WTC11 (cell line): ENCODE results near the gene MSX1. TPM values are rescaled to one million over a fixed set of nuclear protein-coding genes. Genes with fewer than 3 reads are reported as not detected.

Experiments
- ATAC-seq: fragments of 200-7000 bp; cut with Tn5 transposase; 2 replicates; pipeline ENCODE4 v1.10.0; 2021; ENCODE audit warnings: mild to moderate bottlenecking, moderate library complexity
- CTCF ChIA-PET: fragments of 300-600 bp; sonication (Branson Sonifier 250); formaldehyde crosslinking; loops from one replicate; lab custom pipeline; 2021; ENCODE audit warnings: antibody characterized with exemption; lab: Charles Lee
- POLR2A ChIA-PET: fragments of 350-600 bp; sonication (Branson Sonifier 250); formaldehyde crosslinking; loops from one replicate; lab custom pipeline; 2021; ENCODE audit warnings: antibody characterized with exemption; lab: Charles Lee
- DNase-seq: peaks from one replicate; pipeline ENCODE4 v3.0.0; 2021; ENCODE audit warnings: low spot score
- H3K27ac Mint-ChIP-seq: 2 replicates; pipeline ENCODE4 v1.8.0; 2021; ENCODE audit warnings: mixed read lengths
- H3K27me3 Mint-ChIP-seq: 2 replicates; pipeline ENCODE4 v1.8.0; 2021; ENCODE audit warnings: low read depth, mild to moderate bottlenecking, moderate library complexity, mixed read lengths
- H3K36me3 Mint-ChIP-seq: 2 replicates; pipeline ENCODE4 v1.8.0; 2021; ENCODE audit warnings: mixed read lengths
- H3K4me1 Mint-ChIP-seq: 2 replicates; pipeline ENCODE4 v1.8.0; 2022; ENCODE audit warnings: mixed read lengths
- H3K4me3 Mint-ChIP-seq: 2 replicates; pipeline ENCODE4 v1.8.0; 2021; ENCODE audit warnings: mild to moderate bottlenecking, moderate library complexity, mixed read lengths
- H3K9me3 Mint-ChIP-seq: 2 replicates; pipeline ENCODE4 v1.8.0; 2021; ENCODE audit warnings: mixed read lengths
- ARID4B ChIP-seq: sonication (generic); formaldehyde crosslinking; IDR thresholded peaks from 2 replicates; pipeline ENCODE4 v1.8.0; 2023; ENCODE audit warnings: missing genetic modification reagents, mild to moderate bottlenecking, borderline replicate concordance
- E2F4 ChIP-seq: sonication (generic); formaldehyde crosslinking; IDR thresholded peaks from 2 replicates; pipeline ENCODE4 v1.8.1; 2022; ENCODE audit warnings: low read depth, mild to moderate bottlenecking, moderate library complexity, missing genetic modification reagents, borderline replicate concordance
- IRF2 ChIP-seq: sonication (generic); formaldehyde crosslinking; IDR thresholded peaks from 2 replicates; pipeline ENCODE4 v1.8.0; 2022; ENCODE audit warnings: low read depth, missing genetic modification reagents, borderline replicate concordance
- JAZF1 ChIP-seq: fragments of 250-450 bp; sonication (Bioruptor Pico); IDR thresholded peaks from 2 replicates; pipeline ENCODE4 v1.9.0; 2021; ENCODE audit warnings: moderate library complexity, mild to moderate bottlenecking, inconsistent platforms
- PRDM15 ChIP-seq: sonication (generic); formaldehyde crosslinking; IDR thresholded peaks from 2 replicates; pipeline ENCODE4 v1.8.0; 2022; ENCODE audit warnings: missing genetic modification reagents
- SP1 ChIP-seq: sonication (generic); formaldehyde crosslinking; conservative IDR thresholded peaks from 2 replicates; pipeline ENCODE4 v1.8.1; 2022; ENCODE audit warnings: missing genetic modification reagents
- TEAD4 ChIP-seq: sonication (generic); formaldehyde crosslinking; IDR thresholded peaks from 2 replicates; pipeline ENCODE4 v1.8.0; 2022; ENCODE audit warnings: mild to moderate bottlenecking, missing genetic modification reagents
- TP53 ChIP-seq: sonication (generic); formaldehyde crosslinking; IDR thresholded peaks from 2 replicates; pipeline ENCODE4 v1.8.1; 2023; ENCODE audit warnings: mild to moderate bottlenecking, missing genetic modification reagents
- ZNF281 ChIP-seq: sonication (generic); formaldehyde crosslinking; IDR thresholded peaks from 2 replicates; pipeline ENCODE4 v1.8.0; 2023; ENCODE audit warnings: mild to moderate bottlenecking, missing genetic modification reagents
- ZNF425 ChIP-seq: fragments of 250-450 bp; sonication (Bioruptor Pico); conservative IDR thresholded peaks from 2 replicates; pipeline ENCODE4 v1.9.0; 2021; ENCODE audit warnings: mild to moderate bottlenecking
- total RNA-seq: library from RNA; stranded (reverse); gene quantifications from 3 replicates; pipeline ENCODE4 v1.2.3, GENCODE V29; 2021

Gene MSX1
- total RNA-seq, 1 experiment from 2014 or later = 0.28 TPM

- TF ChIP-seq ARID4B = no peak
- TF ChIP-seq IRF2 (CRISPR knock-in tag) = no peak
- no peak for TF ChIP-seq JAZF1 (CRISPR knock-in tag)
- TF ChIP-seq TP53 = no peak
- TF ChIP-seq ZNF425 (CRISPR knock-in tag) = no peak
- no peak for TF ChIP-seq PRDM15
- no peak for TF ChIP-seq SP1 (CRISPR knock-in tag)
- CTCF ChIA-PET = interaction anchor here (1.1 kb wide), 1 partner anchor 29 kb away, joined by 3 read pairs; no protein-coding TSS in a partner anchor
- no peaks in the 10 kb centered on the region for H3K4me1 Mint-ChIP-seq
- H3K27ac Mint-ChIP-seq = no peak overlapping the region
- POLR2A ChIA-PET = interaction anchor here (0.6 kb wide), 1 partner anchor 58 kb away, joined by 3 read pairs; no protein-coding TSS in a partner anchor
- ATAC-seq = peak; percentile 75
- H3K36me3 Mint-ChIP-seq = no peaks in the 10 kb centered on the region
- peaks cover 59% of the 10 kb centered on the region for H3K27me3 Mint-ChIP-seq
- DNase-seq = peak; percentile 21
- no peaks in the 10 kb centered on the region for H3K9me3 Mint-ChIP-seq
- H3K4me3 Mint-ChIP-seq = no peak overlapping the region
Observed at GRCh38 chr4:4901877-4902276, 42.4 kb downstream of the MSX1 start.

- Mint-ChIP-seq H3K27ac (no peak overlapping the region), H3K9me3 (peaks cover 14% of the 10 kb centered on the region), H3K4me3 (no peak overlapping the region), H3K36me3 (no peaks in the 10 kb centered on the region), H3K4me1 (no peaks in the 10 kb centered on the region)
- no peak for ATAC-seq
- POLR2A ChIA-PET = interaction anchor here (0.7 kb wide), 1 partner anchor 142 kb away, joined by 4 read pairs; no protein-coding TSS in a partner anchor
- no peak for TF ChIP-seq E2F4 (CRISPR knock-in tag)
- TF ChIP-seq TEAD4 (CRISPR knock-in tag) = no peak
- no peak for TF ChIP-seq ZNF281
- TF ChIP-seq, all 79 proteins: peak for 0
- DNase-seq = no peak
- H3K27me3 Mint-ChIP-seq = peaks cover 86% of the 10 kb centered on the region
- CTCF ChIA-PET = no interaction called here
Observed at GRCh38 chr4:4912155-4912554, 52.7 kb downstream of the MSX1 start.
